ENCODE measurements around the gene SPATA21.

The SPATA21 gene

DNA sequence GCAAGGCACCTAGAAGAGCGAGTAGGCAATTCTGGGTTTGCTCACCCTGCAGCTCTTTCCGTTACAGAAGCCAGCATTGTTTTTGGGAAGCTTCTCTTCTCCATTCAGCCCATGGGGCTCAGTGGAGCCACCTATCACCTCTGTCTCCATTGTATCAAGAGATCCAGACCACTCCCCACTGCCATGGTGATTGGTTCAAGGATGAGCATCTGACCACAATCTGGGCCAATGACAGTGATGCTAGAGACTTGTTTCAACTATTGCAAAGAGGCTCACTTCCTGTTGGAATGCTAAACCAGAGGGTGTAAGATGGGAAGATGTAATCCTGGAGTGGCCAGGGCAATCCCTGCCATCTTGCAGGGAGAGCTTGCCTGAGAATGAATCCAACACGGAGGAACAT is 6.6 kb downstream of the SPATA21 start:
- DNase-seq (ENCODE audit: low read depth): peak; percentile 15
- TF ChIP-seq, protein P1, sequence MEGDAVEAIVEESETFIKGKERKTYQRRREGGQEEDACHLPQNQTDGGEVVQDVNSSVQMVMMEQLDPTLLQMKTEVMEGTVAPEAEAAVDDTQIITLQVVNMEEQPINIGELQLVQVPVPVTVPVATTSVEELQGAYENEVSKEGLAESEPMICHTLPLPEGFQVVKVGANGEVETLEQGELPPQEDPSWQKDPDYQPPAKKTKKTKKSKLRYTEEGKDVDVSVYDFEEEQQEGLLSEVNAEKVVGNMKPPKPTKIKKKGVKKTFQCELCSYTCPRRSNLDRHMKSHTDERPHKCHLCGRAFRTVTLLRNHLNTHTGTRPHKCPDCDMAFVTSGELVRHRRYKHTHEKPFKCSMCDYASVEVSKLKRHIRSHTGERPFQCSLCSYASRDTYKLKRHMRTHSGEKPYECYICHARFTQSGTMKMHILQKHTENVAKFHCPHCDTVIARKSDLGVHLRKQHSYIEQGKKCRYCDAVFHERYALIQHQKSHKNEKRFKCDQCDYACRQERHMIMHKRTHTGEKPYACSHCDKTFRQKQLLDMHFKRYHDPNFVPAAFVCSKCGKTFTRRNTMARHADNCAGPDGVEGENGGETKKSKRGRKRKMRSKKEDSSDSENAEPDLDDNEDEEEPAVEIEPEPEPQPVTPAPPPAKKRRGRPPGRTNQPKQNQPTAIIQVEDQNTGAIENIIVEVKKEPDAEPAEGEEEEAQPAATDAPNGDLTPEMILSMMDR (IDR thresholded peaks at IDR 0.05; ENCODE audit: insufficient read depth, low read depth, low read length, missing control alignments): no peak
- H3K4me3 ChIP-seq (ENCODE audit: low read depth, low read length): no peak overlapping the region

DNA sequence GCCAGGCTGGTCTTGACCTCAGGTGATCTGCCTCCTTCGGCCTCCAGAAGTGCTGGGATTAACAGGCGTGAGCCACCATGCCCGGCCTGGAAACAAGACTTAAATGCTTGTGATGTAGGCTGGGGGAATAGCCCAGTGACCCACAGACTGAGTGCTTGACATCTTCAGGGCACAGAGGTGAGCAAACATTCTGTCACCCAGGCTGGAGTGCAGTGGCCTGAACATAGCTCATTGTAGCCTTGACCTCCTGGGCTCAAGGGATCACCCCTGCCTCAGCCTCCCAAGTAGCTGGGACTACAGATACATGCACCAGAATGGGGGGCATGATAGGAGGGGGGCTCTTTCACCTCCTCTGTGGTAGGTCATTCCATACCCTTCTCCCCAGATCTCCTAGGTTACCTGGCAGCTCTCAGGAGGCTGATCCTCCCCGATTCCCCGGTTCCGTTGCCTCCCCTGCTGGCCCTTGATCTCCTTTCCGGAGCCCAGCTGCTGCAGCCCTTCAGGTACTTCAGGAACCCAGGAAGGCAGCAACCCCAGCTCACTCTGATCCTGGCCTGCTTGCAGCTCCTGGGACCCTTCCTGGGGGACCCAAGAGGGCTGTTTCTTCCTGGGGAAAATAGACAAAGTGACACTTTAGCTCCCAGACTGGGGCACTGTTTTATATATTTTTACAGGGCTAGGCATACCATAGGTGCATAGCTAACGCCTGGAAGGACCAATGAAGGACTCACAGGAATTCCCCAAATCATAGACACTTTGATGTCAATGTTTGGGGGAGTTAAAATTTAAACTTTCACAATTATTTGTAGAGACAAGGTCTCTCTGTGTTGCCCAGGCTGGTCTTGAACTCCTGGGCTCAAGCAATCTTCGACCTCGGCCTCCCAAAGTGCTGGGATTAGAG is 11.8 kb downstream of the SPATA21 start:
- TF ChIP-seq, protein P1 (IDR thresholded peaks at IDR 0.05; ENCODE audit: insufficient read depth, low read depth, low read length, missing control alignments): no peak
- no peak overlapping the region for H3K4me3 ChIP-seq (ENCODE audit: low read depth, low read length)
- no peak for DNase-seq (ENCODE audit: low read depth)

DNA sequence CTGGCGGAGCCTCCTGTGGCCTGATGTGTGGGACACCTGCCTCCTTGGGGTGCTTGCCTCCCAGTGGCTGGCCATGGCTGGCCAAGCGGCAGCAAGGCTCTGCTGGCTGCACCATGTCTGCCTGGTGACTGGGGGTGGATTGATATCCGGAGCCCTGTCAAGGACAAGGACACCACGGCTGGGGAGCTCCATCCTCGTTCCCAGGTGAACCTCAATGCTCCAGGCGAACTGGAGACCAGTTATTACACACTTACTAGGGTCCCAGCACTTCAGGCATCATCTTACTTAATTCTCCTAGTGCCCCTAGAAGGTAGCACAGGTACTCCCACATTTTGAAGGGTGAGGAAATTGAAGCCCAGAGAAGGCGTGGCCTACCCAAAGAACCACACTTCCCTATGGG is 15.2 kb downstream of the SPATA21 start:
- no peak overlapping the region for H3K4me3 ChIP-seq (ENCODE audit: low read depth, low read length)
- DNase-seq (ENCODE audit: low read depth): no peak
- TF ChIP-seq, protein P1 (IDR thresholded peaks at IDR 0.05; ENCODE audit: insufficient read depth, low read depth, low read length, missing control alignments): no peak

DNA sequence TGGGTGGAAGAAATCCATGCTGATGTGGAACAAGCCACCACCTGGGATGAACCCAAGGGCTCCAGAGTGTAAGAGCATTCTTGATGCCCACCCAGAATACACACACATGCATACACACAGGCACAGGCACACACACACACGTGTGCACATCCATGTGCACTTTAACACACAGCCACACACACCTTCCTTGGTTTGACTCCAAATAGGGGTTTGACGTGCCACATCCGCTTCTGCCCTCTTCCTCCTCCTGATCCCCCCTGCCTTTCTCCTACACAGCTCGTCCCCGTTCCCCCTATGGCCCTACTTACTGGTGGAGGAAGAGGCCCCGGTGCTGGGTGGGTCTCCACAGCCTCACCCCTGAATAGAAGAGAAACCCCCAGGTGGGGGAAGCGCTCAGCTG is 16.0 kb downstream of the SPATA21 start:
- TF ChIP-seq, protein P1 (IDR thresholded peaks at IDR 0.05; ENCODE audit: insufficient read depth, low read depth, low read length, missing control alignments): no peak
- H3K4me3 ChIP-seq (ENCODE audit: low read depth, low read length): no peak overlapping the region
- DNase-seq (ENCODE audit: low read depth): peak; percentile 29

DNA sequence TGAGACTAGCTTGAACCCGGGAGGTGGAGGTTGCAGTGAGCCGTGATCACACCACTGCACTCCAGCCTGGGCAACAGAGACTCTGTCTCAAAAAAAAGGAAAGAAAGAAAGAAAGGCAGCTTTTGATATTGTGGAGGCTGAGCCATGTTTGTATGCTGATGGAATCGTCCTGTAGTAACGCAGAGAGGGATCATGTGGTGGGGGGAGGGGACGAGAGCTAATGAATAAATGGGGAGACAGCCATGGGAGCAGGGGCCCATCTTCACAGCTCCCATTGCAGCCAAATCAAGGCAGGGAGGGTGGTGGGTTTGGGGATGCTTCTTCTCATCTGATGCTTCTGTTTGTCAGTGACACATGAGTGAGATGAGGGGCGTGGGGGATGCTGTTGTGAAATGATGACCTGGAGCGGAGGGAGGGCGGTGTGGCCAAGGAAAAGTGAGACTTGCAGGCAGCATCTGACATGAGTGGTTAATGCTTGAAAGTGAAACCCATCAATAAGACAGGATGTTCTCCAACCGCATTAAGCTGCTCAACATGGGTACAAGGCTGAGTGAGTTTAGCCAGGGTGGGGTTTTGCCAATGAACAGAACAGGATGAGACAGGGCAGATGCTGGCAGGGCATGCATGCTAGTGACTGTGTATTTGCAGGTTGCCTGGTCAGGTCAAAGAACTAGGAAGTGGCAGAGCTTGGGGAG is 16.7 kb downstream of the SPATA21 start:
- peak overlapping the region; percentile 2; the same call in 1 of the 2 replicates for H3K4me3 ChIP-seq (ENCODE audit: low read depth, low read length)
- DNase-seq (ENCODE audit: low read depth): peak; percentile 91
- TF ChIP-seq, protein P1 (IDR thresholded peaks at IDR 0.05; ENCODE audit: insufficient read depth, low read depth, low read length, missing control alignments): no peak

DNA sequence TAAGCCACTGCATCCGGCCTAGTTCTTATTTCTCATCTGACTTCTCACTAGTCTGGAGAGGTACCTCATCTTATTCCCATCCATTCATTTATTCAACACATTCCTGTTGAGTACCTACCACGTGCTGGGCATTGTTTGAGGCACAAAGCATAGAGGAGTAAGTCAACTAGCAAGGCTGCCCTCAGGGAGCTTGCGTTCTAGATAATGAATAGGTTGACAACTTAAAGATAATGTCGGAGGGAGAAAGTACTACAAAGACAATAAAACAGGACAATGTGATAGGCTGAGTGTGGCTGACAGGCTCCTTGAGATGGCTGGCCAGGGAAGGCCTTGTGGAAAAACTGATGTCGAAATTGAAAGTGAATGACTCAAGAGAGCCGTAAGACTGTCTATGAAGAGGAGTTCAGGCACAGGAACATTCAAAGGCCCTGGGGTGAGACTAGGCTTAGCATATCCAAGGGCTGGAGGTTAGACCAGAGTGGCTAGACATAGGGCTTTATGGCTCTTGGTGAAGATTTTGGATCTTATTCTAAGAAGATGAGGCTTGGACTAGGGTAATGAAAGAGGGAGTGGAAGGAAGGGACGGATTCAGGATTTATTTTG is 18.3 kb downstream of the SPATA21 start:
- no peak overlapping the region for H3K4me3 ChIP-seq (ENCODE audit: low read depth, low read length)
- no peak for DNase-seq (ENCODE audit: low read depth)
- TF ChIP-seq, protein P1 (IDR thresholded peaks at IDR 0.05; ENCODE audit: insufficient read depth, low read depth, low read length, missing control alignments): no peak
